HG03460 (cell line): Measurements from ENCODE around the gene NCR2.

Experiments
- ATAC-seq: cut with Tn5 transposase; IDR thresholded peaks from one replicate; pipeline ENCODE4 v1.9.1; 2021; ENCODE audit not compliant: unreplicated experiment

The NCR2 gene

GRCh38 chr6:41356825-41357224 is 21.4 kb downstream of the NCR2 start:
- ATAC-seq: no peak

- no peak for ATAC-seq
Measured at GRCh38 chr6:41358503-41358902, 23.1 kb downstream of the NCR2 start.

GRCh38 chr6:41359617-41360313 is 24.4 kb downstream of the NCR2 start:
- ATAC-seq: no peak

GRCh38 chr6:41360314-41360685 is 24.9 kb downstream of the NCR2 start:
- no peak for ATAC-seq

- no peak for ATAC-seq
Measured at GRCh38 chr6:41366150-41366549, 30.7 kb downstream of the NCR2 start.

- no peak for ATAC-seq
Measured at GRCh38 chr6:41367061-41367460, 31.7 kb downstream of the NCR2 start.

- no peak for ATAC-seq
Measured at GRCh38 chr6:41367700-41368099, 32.3 kb downstream of the NCR2 start.

- ATAC-seq: no peak
Measured at GRCh38 chr6:41370488-41371111, 35.2 kb downstream of the NCR2 start.

GRCh38 chr6:41371461-41371991 is 36.1 kb downstream of the NCR2 start:
- ATAC-seq: no peak

GRCh38 chr6:41371992-41372831 is 36.8 kb downstream of the NCR2 start:
- no peak for ATAC-seq

GRCh38 chr6:41372832-41373626 is 37.6 kb downstream of the NCR2 start:
- ATAC-seq: no peak

GRCh38 chr6:41373627-41373918 is 38.2 kb downstream of the NCR2 start:
- ATAC-seq: no peak

GRCh38 chr6:41373919-41374617 is 38.7 kb downstream of the NCR2 start:
- no peak for ATAC-seq

GRCh38 chr6:41374618-41375590 is 39.5 kb downstream of the NCR2 start:
- ATAC-seq: no peak

GRCh38 chr6:41375598-41376151 is 40.3 kb downstream of the NCR2 start:
- no peak for ATAC-seq

- ATAC-seq: no peak
Measured at GRCh38 chr6:41376176-41376575, 40.8 kb downstream of the NCR2 start.

- no peak for ATAC-seq
Measured at GRCh38 chr6:41377071-41377470, 41.7 kb downstream of the NCR2 start.

GRCh38 chr6:41379306-41379705 is 43.9 kb downstream of the NCR2 start:
- no peak for ATAC-seq

- ATAC-seq: no peak
Measured at GRCh38 chr6:41386594-41386993, 51.2 kb downstream of the NCR2 start.
